HepG2 (cell line): ENCODE results near the gene SLC17A9. TPM values are rescaled to one million over a fixed set of nuclear protein-coding genes. Genes with fewer than 3 reads are reported as not detected.
A peak's percentile ranks its signal among the peaks of the same experiment; 100 is the strongest.

Experiments
- HOXA5 ChIP-seq: sonication (generic); formaldehyde crosslinking; IDR thresholded peaks from 2 replicates; pipeline ENCODE4 v1.4.0; 2020; ENCODE audit warnings: missing genetic modification reagents
- IKZF1 ChIP-seq: fragments of 450-650 bp; IDR thresholded peaks from 2 replicates; pipeline ENCODE4 v1.7.1; 2016
- KLF15 ChIP-seq: sonication (generic); formaldehyde crosslinking; IDR thresholded peaks from 2 replicates; pipeline ENCODE4 v1.8.1; 2023; ENCODE audit warnings: borderline replicate concordance, mild to moderate bottlenecking, inconsistent platforms, missing genetic modification reagents, mixed read lengths
- MAFG ChIP-seq: sonication (generic); formaldehyde crosslinking; IDR thresholded peaks from 2 replicates; pipeline ENCODE4 v1.5.1; 2020; ENCODE audit warnings: mild to moderate bottlenecking, missing genetic modification reagents
- NCOA5 ChIP-seq: sonication (generic); formaldehyde crosslinking; IDR thresholded peaks from 2 replicates; pipeline ENCODE4 v1.4.0; 2020; ENCODE audit warnings: missing genetic modification reagents
- NPAS2 ChIP-seq: sonication (generic); formaldehyde crosslinking; IDR thresholded peaks from 2 replicates; pipeline ENCODE4 v1.8.0; 2022; ENCODE audit warnings: mild to moderate bottlenecking, missing genetic modification reagents, borderline replicate concordance
- NR2C2 ChIP-seq: sonication (generic); formaldehyde crosslinking; IDR thresholded peaks from 2 replicates; pipeline ENCODE4 v1.4.0; 2020; ENCODE audit warnings: missing genetic modification reagents, mild to moderate bottlenecking, moderate library complexity, borderline replicate concordance
- PAF1 ChIP-seq: IDR thresholded peaks from 2 replicates; pipeline ENCODE4 v1.6.1; 2016; ENCODE audit warnings: missing genetic modification reagents, missing compliant biosample characterization
- SOX5 ChIP-seq: IDR thresholded peaks from 2 replicates; pipeline ENCODE4 v1.6.1; 2016; ENCODE audit warnings: borderline replicate concordance
- TBL1XR1 ChIP-seq: fragments of 150-350 bp; IDR thresholded peaks from 2 replicates; pipeline ENCODE4 v1.6.1; 2014; ENCODE audit warnings: borderline replicate concordance, low read length; ENCODE audit not compliant: partially characterized antibody
- TP53 ChIP-seq: sonication (generic); formaldehyde crosslinking; conservative IDR thresholded peaks from 2 replicates; pipeline ENCODE4 v1.4.0; 2020; ENCODE audit warnings: missing genetic modification reagents
- ZNF558 ChIP-seq: sonication (generic); formaldehyde crosslinking; IDR thresholded peaks from 2 replicates; pipeline ENCODE4 v1.9.0; 2022; ENCODE audit warnings: mild to moderate bottlenecking, missing genetic modification reagents, borderline replicate concordance
- polyA plus RNA-seq, 8 experiments: library from polyadenylated mRNA; depleted of rRNA in 3 of 8; stranded (reverse) in 7 of 8; unstranded in 1 of 8; fragments of >200 nt; fragmentation: Illumina TruSeq in 4 of 8; extraction: Trizol in 4 of 8; gene quantifications; 2 replicates each; pipeline versions ENCODE4 v1.2.1 to v1.2.3, GENCODE V29; 2011 to 2016; ENCODE audit warnings: low read depth in 4 of 8, missing spikeins in 1 of 8, mixed read lengths in 1 of 8; ENCODE audit not compliant: insufficient read depth in 1 of 8
- total RNA-seq, 5 experiments: library from RNA; depleted of rRNA; stranded (reverse); fragments of >200 nt; fragmentation: Illumina TruSeq; extraction: Trizol; gene quantifications; 2 replicates each; pipeline ENCODE4 v1.2.3, GENCODE V29; 2016; ENCODE audit warnings: low read depth in 1 of 5
- TF ChIP-seq, protein P1 (sequence below): sonication (generic); formaldehyde crosslinking; IDR thresholded peaks from 2 replicates; pipeline ENCODE4 v1.4.0; 2020; ENCODE audit warnings: missing genetic modification reagents, mild to moderate bottlenecking, borderline replicate concordance
- TF ChIP-seq, protein P2 (sequence below): sonication (generic); formaldehyde crosslinking; IDR thresholded peaks from 2 replicates; pipeline ENCODE4 v1.5.0; 2020; ENCODE audit warnings: mild to moderate bottlenecking, missing genetic modification reagents
- TF ChIP-seq, protein P3 (sequence below): IDR thresholded peaks from 2 replicates; pipeline ENCODE4 v1.6.1; 2016; ENCODE audit warnings: low read depth, control low read depth
- TF ChIP-seq, protein P4 (sequence below): sonication (generic); formaldehyde crosslinking; IDR thresholded peaks from 2 replicates; pipeline ENCODE4 v1.8.1; 2023; ENCODE audit warnings: mild to moderate bottlenecking, moderate library complexity, missing genetic modification reagents
- TF ChIP-seq, protein P5 (sequence below): sonication (generic); formaldehyde crosslinking; IDR thresholded peaks from 2 replicates; pipeline ENCODE4 v1.4.0; 2020; ENCODE audit warnings: low read depth, mild to moderate bottlenecking, missing genetic modification reagents
- TF ChIP-seq, protein P6 (sequence below): sonication (generic); formaldehyde crosslinking; conservative IDR thresholded peaks from 2 replicates; pipeline ENCODE4 v1.4.0; 2020; ENCODE audit warnings: missing genetic modification reagents

Gene SLC17A9
- total and polyA plus RNA-seq, 2 of the 13 experiments (the other 11 are each of a cell fraction or from before 2014, with no cell fraction given): 110 to 191 TPM

DNA sequence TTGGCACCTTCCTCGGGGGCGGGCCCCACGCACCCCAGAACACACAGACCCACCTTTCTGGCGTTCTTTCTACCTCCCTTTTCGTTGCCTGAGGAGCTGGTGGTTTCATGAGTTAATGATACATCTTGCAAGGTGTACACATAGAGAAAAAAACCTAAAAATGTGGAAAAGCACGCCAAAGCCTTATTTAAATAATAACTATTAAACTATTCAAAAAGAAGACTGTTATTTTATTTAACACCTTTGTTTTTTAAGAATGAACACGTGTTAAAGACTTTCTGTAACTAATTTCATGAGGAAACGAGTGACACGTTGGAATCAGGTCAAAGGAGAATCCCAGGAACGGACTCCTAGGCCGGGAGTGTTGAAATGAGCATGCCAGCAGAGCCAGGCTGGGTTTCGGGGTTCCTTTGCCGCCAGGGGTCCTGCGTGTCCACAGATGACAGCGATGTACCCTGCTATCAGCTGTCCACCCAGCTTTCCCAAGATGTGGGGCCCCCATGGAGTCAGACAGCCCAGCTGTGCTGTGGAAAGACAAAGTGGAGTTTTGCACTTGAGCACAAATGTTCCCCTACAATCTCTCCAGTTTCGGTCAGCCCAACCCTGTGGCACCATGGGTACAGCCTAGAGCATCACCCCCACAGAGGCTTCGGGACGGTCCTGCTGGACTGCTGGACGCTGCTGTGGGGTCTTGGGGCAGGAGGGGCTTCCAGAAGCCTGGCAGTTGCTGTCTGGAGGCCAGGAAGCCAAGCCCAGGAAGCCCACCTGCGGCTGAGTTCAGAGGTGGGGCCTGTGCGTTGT is 16.1 kb downstream of the SLC17A9 start (continued):
- TF ChIP-seq, protein P1, sequence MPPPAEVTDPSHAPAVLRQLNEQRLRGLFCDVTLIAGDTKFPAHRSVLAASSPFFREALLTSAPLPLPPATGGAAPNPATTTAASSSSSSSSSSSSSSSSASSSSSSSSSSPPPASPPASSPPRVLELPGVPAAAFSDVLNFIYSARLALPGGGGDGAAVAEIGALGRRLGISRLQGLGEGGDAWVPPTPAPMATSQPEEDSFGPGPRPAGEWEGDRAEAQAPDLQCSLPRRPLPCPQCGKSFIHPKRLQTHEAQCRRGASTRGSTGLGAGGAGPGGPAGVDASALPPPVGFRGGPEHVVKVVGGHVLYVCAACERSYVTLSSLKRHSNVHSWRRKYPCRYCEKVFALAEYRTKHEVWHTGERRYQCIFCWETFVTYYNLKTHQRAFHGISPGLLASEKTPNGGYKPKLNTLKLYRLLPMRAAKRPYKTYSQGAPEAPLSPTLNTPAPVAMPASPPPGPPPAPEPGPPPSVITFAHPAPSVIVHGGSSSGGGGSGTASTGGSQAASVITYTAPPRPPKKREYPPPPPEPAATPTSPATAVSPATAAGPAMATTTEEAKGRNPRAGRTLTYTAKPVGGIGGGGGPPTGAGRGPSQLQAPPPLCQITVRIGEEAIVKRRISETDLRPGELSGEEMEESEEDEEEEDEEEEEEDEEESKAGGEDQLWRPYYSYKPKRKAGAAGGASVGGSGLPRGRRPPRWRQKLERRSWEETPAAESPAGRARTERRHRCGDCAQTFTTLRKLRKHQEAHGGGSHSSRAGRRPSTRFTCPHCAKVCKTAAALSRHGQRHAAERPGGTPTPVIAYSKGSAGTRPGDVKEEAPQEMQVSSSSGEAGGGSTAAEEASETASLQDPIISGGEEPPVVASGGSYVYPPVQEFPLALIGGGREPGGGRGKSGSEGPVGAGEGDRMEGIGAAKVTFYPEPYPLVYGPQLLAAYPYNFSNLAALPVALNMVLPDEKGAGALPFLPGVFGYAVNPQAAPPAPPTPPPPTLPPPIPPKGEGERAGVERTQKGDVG (CRISPR knock-in tag): 0 out of 2 replicates have a peak, but pooled peaks have one; percentile 16
- no peak for TF ChIP-seq TBL1XR1
- TF ChIP-seq, protein P2, sequence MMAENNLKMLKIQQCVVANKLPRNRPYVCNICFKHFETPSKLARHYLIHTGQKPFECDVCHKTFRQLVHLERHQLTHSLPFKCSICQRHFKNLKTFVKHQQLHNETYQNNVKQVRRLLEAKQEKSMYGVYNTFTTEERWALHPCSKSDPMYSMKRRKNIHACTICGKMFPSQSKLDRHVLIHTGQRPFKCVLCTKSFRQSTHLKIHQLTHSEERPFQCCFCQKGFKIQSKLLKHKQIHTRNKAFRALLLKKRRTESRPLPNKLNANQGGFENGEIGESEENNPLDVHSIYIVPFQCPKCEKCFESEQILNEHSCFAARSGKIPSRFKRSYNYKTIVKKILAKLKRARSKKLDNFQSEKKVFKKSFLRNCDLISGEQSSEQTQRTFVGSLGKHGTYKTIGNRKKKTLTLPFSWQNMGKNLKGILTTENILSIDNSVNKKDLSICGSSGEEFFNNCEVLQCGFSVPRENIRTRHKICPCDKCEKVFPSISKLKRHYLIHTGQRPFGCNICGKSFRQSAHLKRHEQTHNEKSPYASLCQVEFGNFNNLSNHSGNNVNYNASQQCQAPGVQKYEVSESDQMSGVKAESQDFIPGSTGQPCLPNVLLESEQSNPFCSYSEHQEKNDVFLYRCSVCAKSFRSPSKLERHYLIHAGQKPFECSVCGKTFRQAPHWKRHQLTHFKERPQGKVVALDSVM (CRISPR knock-in tag): no peak
- peak; percentile 99 for TF ChIP-seq PAF1
- TF ChIP-seq ZNF558 (CRISPR knock-in tag): no peak
- TF ChIP-seq, protein P3, sequence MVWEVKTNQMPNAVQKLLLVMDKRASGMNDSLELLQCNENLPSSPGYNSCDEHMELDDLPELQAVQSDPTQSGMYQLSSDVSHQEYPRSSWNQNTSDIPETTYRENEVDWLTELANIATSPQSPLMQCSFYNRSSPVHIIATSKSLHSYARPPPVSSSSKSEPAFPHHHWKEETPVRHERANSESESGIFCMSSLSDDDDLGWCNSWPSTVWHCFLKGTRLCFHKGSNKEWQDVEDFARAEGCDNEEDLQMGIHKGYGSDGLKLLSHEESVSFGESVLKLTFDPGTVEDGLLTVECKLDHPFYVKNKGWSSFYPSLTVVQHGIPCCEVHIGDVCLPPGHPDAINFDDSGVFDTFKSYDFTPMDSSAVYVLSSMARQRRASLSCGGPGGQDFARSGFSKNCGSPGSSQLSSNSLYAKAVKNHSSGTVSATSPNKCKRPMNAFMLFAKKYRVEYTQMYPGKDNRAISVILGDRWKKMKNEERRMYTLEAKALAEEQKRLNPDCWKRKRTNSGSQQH (CRISPR knock-in tag): no peak
- no peak for TF ChIP-seq NPAS2 (CRISPR knock-in tag)
- TF ChIP-seq NR2C2 (CRISPR knock-in tag): no peak
- peak; percentile 98 for TF ChIP-seq NCOA5 (CRISPR knock-in tag)
- 0 out of 2 replicates have a peak, but pooled peaks have one; percentile 22 for TF ChIP-seq TP53
- no peak for TF ChIP-seq MAFG (CRISPR knock-in tag)
- no peak; the same call in 1 of the 2 replicates for TF ChIP-seq HOXA5
- TF ChIP-seq, protein P4, sequence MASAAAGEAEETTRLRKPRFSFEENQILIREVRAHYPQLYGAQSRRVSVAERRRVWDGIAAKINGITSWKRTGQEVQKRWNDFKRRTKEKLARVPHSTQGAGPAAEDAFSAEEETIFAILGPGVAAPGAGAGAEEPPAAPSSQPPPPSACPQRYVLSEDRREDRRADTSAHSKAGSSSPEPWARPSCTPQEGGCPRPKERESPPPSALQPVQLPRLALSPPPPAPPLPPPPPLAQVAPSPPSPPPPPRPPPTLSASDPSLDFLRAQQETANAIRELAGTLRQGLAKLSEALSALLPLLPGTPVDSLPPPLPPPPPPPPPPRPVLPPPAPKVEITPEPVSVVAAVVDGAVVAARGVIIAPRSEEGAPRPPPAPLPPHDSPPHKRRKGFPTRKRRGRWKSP (CRISPR knock-in tag): no peak
- no peak for TF ChIP-seq KLF15 (CRISPR knock-in tag)
- TF ChIP-seq IKZF1: no peak
- TF ChIP-seq, protein P5, sequence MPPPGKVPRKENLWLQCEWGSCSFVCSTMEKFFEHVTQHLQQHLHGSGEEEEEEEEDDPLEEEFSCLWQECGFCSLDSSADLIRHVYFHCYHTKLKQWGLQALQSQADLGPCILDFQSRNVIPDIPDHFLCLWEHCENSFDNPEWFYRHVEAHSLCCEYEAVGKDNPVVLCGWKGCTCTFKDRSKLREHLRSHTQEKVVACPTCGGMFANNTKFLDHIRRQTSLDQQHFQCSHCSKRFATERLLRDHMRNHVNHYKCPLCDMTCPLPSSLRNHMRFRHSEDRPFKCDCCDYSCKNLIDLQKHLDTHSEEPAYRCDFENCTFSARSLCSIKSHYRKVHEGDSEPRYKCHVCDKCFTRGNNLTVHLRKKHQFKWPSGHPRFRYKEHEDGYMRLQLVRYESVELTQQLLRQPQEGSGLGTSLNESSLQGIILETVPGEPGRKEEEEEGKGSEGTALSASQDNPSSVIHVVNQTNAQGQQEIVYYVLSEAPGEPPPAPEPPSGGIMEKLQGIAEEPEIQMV (CRISPR knock-in tag): peak; percentile 83; the same call in 1 of the 2 replicates
- TF ChIP-seq, protein P6, sequence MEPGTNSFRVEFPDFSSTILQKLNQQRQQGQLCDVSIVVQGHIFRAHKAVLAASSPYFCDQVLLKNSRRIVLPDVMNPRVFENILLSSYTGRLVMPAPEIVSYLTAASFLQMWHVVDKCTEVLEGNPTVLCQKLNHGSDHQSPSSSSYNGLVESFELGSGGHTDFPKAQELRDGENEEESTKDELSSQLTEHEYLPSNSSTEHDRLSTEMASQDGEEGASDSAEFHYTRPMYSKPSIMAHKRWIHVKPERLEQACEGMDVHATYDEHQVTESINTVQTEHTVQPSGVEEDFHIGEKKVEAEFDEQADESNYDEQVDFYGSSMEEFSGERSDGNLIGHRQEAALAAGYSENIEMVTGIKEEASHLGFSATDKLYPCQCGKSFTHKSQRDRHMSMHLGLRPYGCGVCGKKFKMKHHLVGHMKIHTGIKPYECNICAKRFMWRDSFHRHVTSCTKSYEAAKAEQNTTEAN (CRISPR knock-in tag): 0 out of 2 replicates have a peak, but pooled peaks have one; percentile 49
- TF ChIP-seq SOX5: no peak
